Activated CD8-positive, alpha-beta memory T cell treated with anti-CD3 and anti-CD28 coated beads, Interleukin-2, amount 10 ng/mL, durations not matched to agents 7 days and 5 days (primary cell): ENCODE results near the gene CLEC4G. TPM values are rescaled to one million over a fixed set of nuclear protein-coding genes. Genes with fewer than 3 reads are reported as not detected.

Experiments used
- total RNA-seq, 2 experiments: library from RNA; stranded (reverse); gene quantifications; one replicate each; pipeline ENCODE4 v1.2.3, GENCODE V29; 2021

The CLEC4G gene
- total RNA-seq, 2 experiments from 2014 or later = not detected

Other genes starting within 250 kb of the CLEC4G start
- 1 to 10 TPM in 1 of 2 experiments, under 1 TPM in 1; 0.58 to 1.9 TPM for gene PEX11G, start 243.1 kb downstream of the CLEC4G start, total RNA-seq
- gene ZNF358, start 216.0 kb downstream of the CLEC4G start, total RNA-seq = 10 to 100 TPM in 1 of 2 experiments, 1 to 10 TPM in 1; 8.9 to 11.3 TPM
- 10 to 100 TPM; 15.8 to 20.7 TPM for gene MCOLN1, start 209.5 kb downstream of the CLEC4G start, total RNA-seq
- 100 to 1,000 TPM; 160 to 184 TPM for gene PNPLA6, start 196.4 kb downstream of the CLEC4G start, total RNA-seq
- under 1 TPM; 0.15 to 0.30 TPM for gene CAMSAP3, start 136.2 kb downstream of the CLEC4G start, total RNA-seq
- 10 to 100 TPM; 43.7 to 51.5 TPM for gene XAB2, start 102.6 kb downstream of the CLEC4G start, total RNA-seq
- 100 to 1,000 TPM; 132 to 163 TPM for gene PET100, start 102.3 kb downstream of the CLEC4G start, total RNA-seq
- under 1 TPM; 0.56 to 0.99 TPM for gene PCP2, start 98.4 kb downstream of the CLEC4G start, total RNA-seq
- gene STXBP2, start 95.0 kb downstream of the CLEC4G start, total RNA-seq = 100 to 1,000 TPM; 132 to 158 TPM
- not detected for gene RETN, start 63.1 kb downstream of the CLEC4G start, total RNA-seq
- not detected for gene MCEMP1, start 55.0 kb downstream of the CLEC4G start, total RNA-seq
- gene TRAPPC5, start 51.3 kb downstream of the CLEC4G start, total RNA-seq = 10 to 100 TPM; 80.1 to 91.0 TPM
- gene FCER2, start 30.0 kb downstream of the CLEC4G start, total RNA-seq = under 1 TPM in 1 of 2 experiments, not detected in 1; 0.23 TPM
- not detected for gene CD209, start 15.4 kb upstream of the CLEC4G start, total RNA-seq
- not detected for gene CLEC4M, start 31.1 kb upstream of the CLEC4G start, total RNA-seq
- gene EVI5L, start 98.1 kb upstream of the CLEC4G start, total RNA-seq = 1 to 10 TPM; 6.0 to 6.1 TPM
- gene PRR36, start 142.3 kb upstream of the CLEC4G start, total RNA-seq = under 1 TPM in 1 of 2 experiments, not detected in 1; 0.06 TPM
- not detected for gene LRRC8E, start 156.4 kb upstream of the CLEC4G start, total RNA-seq
- 10 to 100 TPM; 38.0 to 41.6 TPM for gene MAP2K7, start 171.8 kb upstream of the CLEC4G start, total RNA-seq
- 1 to 10 TPM; 7.7 to 9.1 TPM for gene TGFBR3L, start 182.7 kb upstream of the CLEC4G start, total RNA-seq
- gene SNAPC2, start 188.2 kb upstream of the CLEC4G start, total RNA-seq = 10 to 100 TPM; 18.0 to 24.0 TPM
- gene CTXN1, start 194.0 kb upstream of the CLEC4G start, total RNA-seq = under 1 TPM in 1 of 2 experiments, not detected in 1; 0.23 TPM
- 10 to 100 TPM; 63.7 to 76.4 TPM for gene TIMM44, start 211.6 kb upstream of the CLEC4G start, total RNA-seq